K562 (cell line): Measurements from ENCODE around the gene FAM167B. TPM values are rescaled to one million over a fixed set of nuclear protein-coding genes. Genes with fewer than 3 reads are reported as not detected.

ENCODE experiments used
- ARID3A ChIP-seq: IDR thresholded peaks from 2 replicates; pipeline ENCODE4 v1.6.1; 2012; ENCODE audit warnings: low read depth, low read length, improper control_type of control experiment, borderline replicate concordance
- CXXC5 ChIP-seq: fragments of 250-450 bp; sonication (Bioruptor Pico); IDR thresholded peaks from 2 replicates; pipeline ENCODE4 v1.8.0; 2022; ENCODE audit warnings: inconsistent platforms, mild to moderate bottlenecking, moderate library complexity
- DACH1 ChIP-seq: fragments of 450-650 bp; IDR thresholded peaks from 2 replicates; pipeline ENCODE4 v1.6.1; 2018; ENCODE audit not compliant: partially characterized antibody
- FOXJ2 ChIP-seq: fragments of 200-800 bp; sonication (Bioruptor generic); IDR thresholded peaks from 2 replicates; pipeline ENCODE4 v1.6.1; 2016; ENCODE audit warnings: missing genetic modification characterization, missing compliant biosample characterization
- HDAC2 ChIP-seq: fragments of 450-650 bp; IDR thresholded peaks from 2 replicates; pipeline ENCODE4 v1.6.1; 2016; ENCODE audit warnings: mild to moderate bottlenecking
- JUNB ChIP-seq: fragments of 450-650 bp; formaldehyde crosslinking; conservative IDR thresholded peaks from 2 replicates; pipeline ENCODE4 v1.4.0; 2020; ENCODE audit warnings: mild to moderate bottlenecking
- PML ChIP-seq: IDR thresholded peaks from 2 replicates; pipeline ENCODE4 v1.6.1; 2012; ENCODE audit warnings: low read length, inconsistent platforms
- RUNX1 ChIP-seq: sonication (generic); IDR thresholded peaks from 2 replicates; pipeline ENCODE4 v1.6.1; 2016; ENCODE audit warnings: antibody characterized with exemption, low read depth
- SMAD2 ChIP-seq: fragments of 150-350 bp; IDR thresholded peaks from 2 replicates; pipeline ENCODE4 v1.6.1; 2014; ENCODE audit warnings: low read depth, mild to moderate bottlenecking, low read length
- SMAD4 ChIP-seq: fragments of 250-450 bp; sonication (Bioruptor Pico); conservative IDR thresholded peaks from 2 replicates; pipeline ENCODE4 v1.8.0; 2021; ENCODE audit warnings: inconsistent platforms, mild to moderate bottlenecking, moderate library complexity
- ZC3H8 ChIP-seq: fragments of 450-650 bp; IDR thresholded peaks from 2 replicates; pipeline ENCODE4 v1.6.1; 2017
- polyA plus RNA-seq, 8 experiments: library from polyadenylated mRNA; depleted of rRNA in 4 of 8; stranded (reverse) in 5 of 8; unstranded in 3 of 8; fragments of >200 nt; fragmentation: Nextera tagmentation in 2 of 8; fragmentation: Illumina TruSeq in 1 of 8; extraction: Ambion mirVana in 2 of 8; extraction: Trizol in 1 of 8; gene quantifications; 2 replicates each; pipeline versions ENCODE4 v1.2.1 to v1.2.3, GENCODE V29; 2011 to 2014; ENCODE audit warnings: inconsistent platforms in 1 of 8, missing spikeins in 1 of 8
- total RNA-seq, 7 experiments: library from RNA; depleted of rRNA in 6 of 7; stranded (reverse); fragments of >200 nt in 6 of 7; fragmentation: Illumina TruSeq in 2 of 7; extraction: Trizol in 2 of 7; gene quantifications; 2 replicates each; pipeline versions ENCODE4 v1.2.1 to v1.2.3, GENCODE V29; 2011 to 2021; ENCODE audit warnings: low replicate concordance in 1 of 7
- TF ChIP-seq, protein P1 (sequence below), 2 experiments: IDR thresholded peaks; 2 replicates each; pipeline ENCODE4 v1.6.1; 2012; ENCODE audit warnings: improper control_type of control experiment in 2 of 2, low read depth in 2 of 2, low read length in 2 of 2, borderline replicate concordance in 1 of 2

The FAM167B gene
- total and polyA plus RNA-seq, 9 of the 15 experiments (the other 6 are each of a cell fraction or from before 2014, with no cell fraction given), result not detected

DNA sequence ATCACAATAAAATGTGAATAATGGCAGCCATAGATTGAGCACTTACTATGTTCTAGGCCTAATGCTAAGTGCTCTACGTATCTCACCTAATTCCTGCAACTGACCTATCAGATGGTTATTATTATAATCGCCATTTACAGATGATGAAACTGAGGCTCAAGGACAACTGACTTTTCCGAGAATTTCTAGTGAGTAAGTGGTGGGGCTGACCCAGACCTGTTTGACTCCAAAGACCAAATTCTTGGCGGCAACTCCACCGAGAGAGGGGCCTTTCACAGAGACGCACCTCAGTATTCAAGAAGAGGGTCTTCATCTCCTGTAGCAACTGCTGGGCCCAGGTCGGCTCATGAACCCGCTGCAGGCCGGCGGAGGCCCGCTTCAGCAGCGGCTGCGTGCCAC lies 25.4 kb upstream of the FAM167B start (continued):
- no peak; the same call in 1 of the 2 replicates for TF ChIP-seq SMAD4 (CRISPR knock-in tag)
- TF ChIP-seq, protein P1, sequence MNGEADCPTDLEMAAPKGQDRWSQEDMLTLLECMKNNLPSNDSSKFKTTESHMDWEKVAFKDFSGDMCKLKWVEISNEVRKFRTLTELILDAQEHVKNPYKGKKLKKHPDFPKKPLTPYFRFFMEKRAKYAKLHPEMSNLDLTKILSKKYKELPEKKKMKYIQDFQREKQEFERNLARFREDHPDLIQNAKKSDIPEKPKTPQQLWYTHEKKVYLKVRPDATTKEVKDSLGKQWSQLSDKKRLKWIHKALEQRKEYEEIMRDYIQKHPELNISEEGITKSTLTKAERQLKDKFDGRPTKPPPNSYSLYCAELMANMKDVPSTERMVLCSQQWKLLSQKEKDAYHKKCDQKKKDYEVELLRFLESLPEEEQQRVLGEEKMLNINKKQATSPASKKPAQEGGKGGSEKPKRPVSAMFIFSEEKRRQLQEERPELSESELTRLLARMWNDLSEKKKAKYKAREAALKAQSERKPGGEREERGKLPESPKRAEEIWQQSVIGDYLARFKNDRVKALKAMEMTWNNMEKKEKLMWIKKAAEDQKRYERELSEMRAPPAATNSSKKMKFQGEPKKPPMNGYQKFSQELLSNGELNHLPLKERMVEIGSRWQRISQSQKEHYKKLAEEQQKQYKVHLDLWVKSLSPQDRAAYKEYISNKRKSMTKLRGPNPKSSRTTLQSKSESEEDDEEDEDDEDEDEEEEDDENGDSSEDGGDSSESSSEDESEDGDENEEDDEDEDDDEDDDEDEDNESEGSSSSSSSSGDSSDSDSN (IDR thresholded peaks at IDR 0.05; ENCODE audit: borderline replicate concordance in 1 of 2, low read depth in 2 of 2, low read length in 2 of 2), result 0 out of 4 replicates have a peak, but pooled peaks of 1 of the 2 experiments have one; percentile 19
- TF ChIP-seq HDAC2, result no peak
- TF ChIP-seq ARID3A, result no peak
- TF ChIP-seq CXXC5 (CRISPR knock-in tag), result no peak
- TF ChIP-seq JUNB, result no peak
- TF ChIP-seq SMAD2, result no peak
- no peak for TF ChIP-seq RUNX1
- no peak for TF ChIP-seq FOXJ2 (tag)
- no peak for TF ChIP-seq PML
- TF ChIP-seq DACH1, result no peak
- TF ChIP-seq ZC3H8, result no peak
